WERI-Rb-1 (cell line): ENCODE results near the gene ABHD12.

ENCODE experiments used
- DNase-seq: peaks from one replicate; pipeline ENCODE4 v3.0.0-alpha.2; 2020
- H3K27ac ChIP-seq: fragments of 250-450 bp; sonication (Bioruptor Pico); 2 replicates; pipeline ENCODE4 v1.5.1; 2020; ENCODE audit warnings: mild to moderate bottlenecking, moderate library complexity
- H3K27me3 ChIP-seq: fragments of 250-450 bp; sonication (Bioruptor Pico); 2 replicates; pipeline ENCODE4 v1.5.1; 2021; ENCODE audit warnings: mild to moderate bottlenecking, low read depth, moderate library complexity; ENCODE audit not compliant: insufficient read depth, severe bottlenecking
- H3K36me3 ChIP-seq: fragments of 250-450 bp; sonication (Bioruptor Pico); 2 replicates; pipeline ENCODE4 v1.5.1; 2020; ENCODE audit warnings: mild to moderate bottlenecking, moderate library complexity
- H3K4me3 ChIP-seq: 2 replicates; pipeline ENCODE4 v1.5.1; 2011; ENCODE audit warnings: low read depth, mild to moderate bottlenecking, control low read depth, low read length
- H3K9me3 ChIP-seq: fragments of 250-450 bp; sonication (Bioruptor Pico); 2 replicates; pipeline ENCODE4 v1.5.1; 2021; ENCODE audit warnings: mild to moderate bottlenecking, moderate library complexity; ENCODE audit not compliant: severe bottlenecking
- TF ChIP-seq, protein P1 (sequence below): IDR thresholded peaks from 2 replicates; pipeline ENCODE4 v1.5.1; 2011; ENCODE audit warnings: low read depth, mild to moderate bottlenecking, control low read depth, inconsistent platforms, low read length

Gene ABHD12

DNA sequence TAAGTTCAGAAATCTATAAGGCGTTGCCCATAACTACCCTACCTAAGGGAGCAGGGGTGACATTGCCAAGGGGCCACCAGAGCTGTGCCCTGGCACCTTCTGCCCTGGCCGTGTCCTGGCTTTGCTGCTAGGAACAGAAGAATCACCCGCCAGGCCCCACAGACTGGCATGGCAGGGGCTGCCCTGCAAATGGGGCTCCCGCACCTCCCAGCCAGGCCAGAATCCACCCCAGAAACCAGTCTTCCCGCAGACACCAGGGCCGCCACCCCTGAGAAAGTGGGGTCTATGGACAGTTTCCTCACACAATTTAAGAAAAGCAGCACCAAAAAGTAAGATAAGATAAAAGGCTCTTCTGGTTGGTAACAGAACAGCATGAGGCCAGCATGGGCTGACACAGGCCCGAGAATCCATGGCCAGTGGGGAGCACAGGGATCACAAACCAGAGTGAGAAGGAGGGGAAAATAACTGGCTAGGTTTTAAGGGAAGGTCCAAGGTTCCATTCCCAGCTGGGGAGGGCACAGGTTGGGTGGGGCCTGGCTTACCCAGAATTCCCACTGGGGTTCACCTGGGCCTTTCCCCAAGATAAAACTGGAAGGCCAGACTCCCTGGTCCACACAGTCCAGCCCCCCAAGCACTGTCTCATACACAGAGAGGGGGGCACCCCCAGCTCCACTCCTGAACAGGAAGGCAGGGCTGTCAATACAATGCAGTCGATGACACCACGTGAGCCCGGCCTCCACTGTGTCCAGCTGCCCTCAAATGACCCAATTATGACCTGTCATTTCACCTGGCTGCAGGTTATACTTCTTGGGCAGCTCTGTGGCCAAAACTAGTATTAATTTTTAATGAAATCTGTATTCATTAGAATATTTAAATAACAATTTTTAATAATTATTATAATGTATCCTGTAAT lies 83.4 kb downstream of the ABHD12 start:
- Histone ChIP-seq H3K27ac (no peak overlapping the region), H3K9me3 (no peaks in the 10 kb centered on the region), H3K4me3 (no peak overlapping the region), H3K27me3 (no peaks in the 10 kb centered on the region), H3K36me3 (peaks cover 22% of the 10 kb centered on the region)
- TF ChIP-seq, protein P1, sequence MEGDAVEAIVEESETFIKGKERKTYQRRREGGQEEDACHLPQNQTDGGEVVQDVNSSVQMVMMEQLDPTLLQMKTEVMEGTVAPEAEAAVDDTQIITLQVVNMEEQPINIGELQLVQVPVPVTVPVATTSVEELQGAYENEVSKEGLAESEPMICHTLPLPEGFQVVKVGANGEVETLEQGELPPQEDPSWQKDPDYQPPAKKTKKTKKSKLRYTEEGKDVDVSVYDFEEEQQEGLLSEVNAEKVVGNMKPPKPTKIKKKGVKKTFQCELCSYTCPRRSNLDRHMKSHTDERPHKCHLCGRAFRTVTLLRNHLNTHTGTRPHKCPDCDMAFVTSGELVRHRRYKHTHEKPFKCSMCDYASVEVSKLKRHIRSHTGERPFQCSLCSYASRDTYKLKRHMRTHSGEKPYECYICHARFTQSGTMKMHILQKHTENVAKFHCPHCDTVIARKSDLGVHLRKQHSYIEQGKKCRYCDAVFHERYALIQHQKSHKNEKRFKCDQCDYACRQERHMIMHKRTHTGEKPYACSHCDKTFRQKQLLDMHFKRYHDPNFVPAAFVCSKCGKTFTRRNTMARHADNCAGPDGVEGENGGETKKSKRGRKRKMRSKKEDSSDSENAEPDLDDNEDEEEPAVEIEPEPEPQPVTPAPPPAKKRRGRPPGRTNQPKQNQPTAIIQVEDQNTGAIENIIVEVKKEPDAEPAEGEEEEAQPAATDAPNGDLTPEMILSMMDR: no peak
- no peak for DNase-seq

DNA sequence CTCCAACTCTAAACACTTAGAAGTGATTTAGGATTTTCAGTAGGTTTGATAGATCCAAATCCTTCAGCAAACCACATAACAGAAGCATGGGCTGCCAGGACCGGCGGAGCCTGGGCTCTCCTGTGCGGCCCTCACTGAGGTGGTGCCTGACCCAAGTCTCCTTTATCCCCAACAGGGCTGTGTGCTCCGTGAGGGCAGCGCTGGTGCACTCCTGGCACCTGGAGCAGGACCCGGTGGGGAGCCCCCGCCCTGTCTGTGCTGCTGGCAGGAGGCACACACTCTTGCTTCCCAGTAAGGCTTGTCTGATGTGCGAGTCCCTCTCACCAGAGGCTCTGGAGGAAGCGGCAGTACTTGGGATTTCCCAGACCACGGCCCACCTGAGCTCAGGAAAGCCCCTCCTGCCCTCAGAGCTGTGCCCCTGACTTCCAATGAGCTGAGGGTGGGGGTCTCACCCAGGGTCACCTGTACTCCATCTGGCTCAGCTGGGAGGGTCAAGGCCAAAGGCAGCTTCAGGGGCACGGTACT lies 86.5 kb downstream of the ABHD12 start:
- Histone ChIP-seq H3K27me3 (no peaks in the 10 kb centered on the region), H3K36me3 (peaks cover 26% of the 10 kb centered on the region), H3K4me3 (no peak overlapping the region), H3K27ac (no peak overlapping the region), H3K9me3 (no peaks in the 10 kb centered on the region)
- DNase-seq: no peak
- TF ChIP-seq, protein P1: no peak

DNA sequence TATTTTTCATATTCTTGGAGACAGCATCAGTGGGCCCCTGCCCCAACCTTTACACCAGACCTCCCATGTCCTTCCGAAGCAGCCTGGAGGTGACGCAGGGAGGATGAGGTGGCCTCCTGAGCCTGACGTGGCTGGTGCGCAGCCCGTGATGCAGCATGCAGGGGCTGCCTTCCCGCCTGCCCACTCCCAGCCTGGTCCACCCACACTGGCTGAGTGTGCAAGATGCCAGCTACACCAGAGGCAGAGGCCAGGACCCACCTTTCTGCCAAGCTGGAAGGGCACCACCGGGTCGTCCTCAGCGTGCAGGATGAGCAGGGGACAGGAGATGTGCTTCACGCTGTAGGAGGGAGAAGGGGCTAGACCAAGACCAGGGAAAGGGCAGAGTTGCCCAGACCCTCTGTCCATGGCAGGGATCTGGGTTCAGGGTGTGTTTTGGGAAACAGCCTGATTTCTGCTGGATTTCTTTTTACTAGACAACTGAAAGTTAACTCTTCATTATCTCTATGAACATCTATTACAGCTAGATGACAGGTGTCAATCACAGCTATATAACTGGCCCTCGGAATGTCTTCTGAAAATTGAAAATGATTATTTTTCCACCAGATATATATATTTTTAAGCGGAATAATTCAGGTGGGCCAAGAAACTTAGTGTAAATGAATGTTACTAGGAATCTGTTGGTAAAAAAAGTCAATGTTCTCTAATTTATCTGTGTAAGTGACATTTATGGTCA lies 87.2 kb downstream of the ABHD12 start:
- DNase-seq: no peak
- Histone ChIP-seq H3K9me3 (no peaks in the 10 kb centered on the region), H3K27ac (no peak overlapping the region), H3K36me3 (peaks cover 29% of the 10 kb centered on the region), H3K27me3 (no peaks in the 10 kb centered on the region), H3K4me3 (no peak overlapping the region)
- TF ChIP-seq, protein P1: no peak

DNA sequence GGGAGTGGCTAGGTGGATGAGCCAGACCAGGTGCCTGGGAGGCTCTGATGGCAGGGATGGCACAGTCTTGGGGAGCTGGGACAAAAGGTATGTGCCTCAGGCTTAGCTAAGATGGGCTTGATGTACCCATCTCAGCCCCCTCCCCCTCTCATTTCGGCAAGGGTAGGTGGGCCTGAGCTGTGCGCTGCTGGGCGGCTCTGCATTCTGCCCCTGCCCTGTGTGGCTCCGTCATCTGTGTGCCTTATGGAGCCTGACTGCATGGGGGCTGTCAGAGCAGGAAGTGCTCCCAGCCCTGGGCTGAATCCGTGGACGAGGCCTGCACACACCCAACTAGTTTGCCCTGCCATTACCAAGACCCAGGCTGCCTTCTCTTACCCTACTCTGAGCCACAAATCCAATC lies 88.0 kb downstream of the ABHD12 start:
- TF ChIP-seq, protein P1: no peak
- H3K9me3 ChIP-seq: no peaks in the 10 kb centered on the region
- no peak for DNase-seq
- H3K36me3 ChIP-seq: peaks cover 32% of the 10 kb centered on the region
- no peak overlapping the region for H3K27ac ChIP-seq
- H3K4me3 ChIP-seq: no peak overlapping the region
- no peaks in the 10 kb centered on the region for H3K27me3 ChIP-seq

DNA sequence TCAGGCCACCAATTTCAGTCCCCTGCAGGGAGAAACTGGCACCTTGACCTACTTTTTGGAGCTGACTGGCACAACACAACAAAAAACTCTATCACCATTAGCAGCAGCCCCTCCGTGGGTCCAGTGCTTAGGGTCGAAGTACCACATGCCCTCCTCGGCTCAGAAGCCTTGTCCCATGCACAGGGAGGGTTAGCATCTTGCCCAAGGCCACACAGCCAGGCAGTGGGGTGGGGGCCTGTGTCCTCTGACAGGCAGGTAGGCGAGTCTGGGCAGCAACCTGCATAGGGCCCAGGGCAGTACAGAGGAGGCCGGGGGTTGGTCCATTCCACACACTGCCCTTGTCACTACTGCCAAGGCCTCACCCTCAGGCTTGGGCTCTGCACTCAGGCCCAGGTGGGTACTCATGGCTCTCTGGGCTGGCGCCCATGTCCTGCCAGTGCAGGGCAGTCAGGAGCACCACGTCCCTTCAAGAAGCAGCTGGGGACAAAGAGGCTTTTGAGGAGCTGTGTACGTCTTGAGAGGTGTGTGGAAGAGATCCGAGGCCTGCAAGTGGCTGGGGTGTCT lies 89.2 kb downstream of the ABHD12 start:
- Histone ChIP-seq H3K36me3 (peaks cover 36% of the 10 kb centered on the region), H3K4me3 (no peak overlapping the region), H3K27me3 (no peaks in the 10 kb centered on the region), H3K9me3 (no peaks in the 10 kb centered on the region), H3K27ac (no peak overlapping the region)
- DNase-seq: no peak
- TF ChIP-seq, protein P1: no peak
